Lung (tissue), 12 donors: ENCODE results near the gene KISS1R. TPM values are rescaled to one million over a fixed set of nuclear protein-coding genes. Genes with fewer than 3 reads are reported as not detected.

ENCODE experiments used
- ATAC-seq: fragments of 200-7000 bp; cut with Tn5 transposase; one replicate; pipeline ENCODE4 v1.9.1; 2020; ENCODE audit warnings: moderate number of reproducible peaks; ENCODE audit not compliant: insufficient read depth, low FRiP score
- DNase-seq, 3 donors: peaks; one replicate each; pipeline ENCODE4 v3.0.0-alpha.2; 2013 to 2017
- H3K27ac ChIP-seq, 2 donors: one replicate each; pipeline ENCODE4 v1.5.1; 2013; ENCODE audit warnings: mild to moderate bottlenecking in 2 of 2, moderate library complexity in 2 of 2, control low read depth in 1 of 2, inconsistent platforms in 1 of 2, low read depth in 1 of 2, low read length in 1 of 2
- H3K27me3 ChIP-seq, 3 donors: one replicate each; pipeline ENCODE4 v1.5.1; 2013; ENCODE audit warnings: low read length in 2 of 3; ENCODE audit not compliant: control insufficient read depth in 3 of 3, insufficient read depth in 3 of 3
- H3K36me3 ChIP-seq, 4 donors: one replicate each; pipeline ENCODE4 v1.5.1; 2013; ENCODE audit warnings: low read length in 4 of 4, mild to moderate bottlenecking in 1 of 4, moderate library complexity in 1 of 4; ENCODE audit not compliant: control insufficient read depth in 4 of 4, insufficient read depth in 4 of 4
- H3K4me1 ChIP-seq, 5 donors: one replicate each; pipeline ENCODE4 v1.5.1; 2013; ENCODE audit warnings: low read length in 5 of 5, mild to moderate bottlenecking in 2 of 5, moderate library complexity in 1 of 5; ENCODE audit not compliant: control insufficient read depth in 5 of 5, insufficient read depth in 5 of 5
- H3K4me3 ChIP-seq: one replicate; pipeline ENCODE4 v1.5.1; 2013; ENCODE audit warnings: mild to moderate bottlenecking, control low read depth, moderate library complexity
- H3K9ac ChIP-seq, 2 donors: one replicate each; pipeline ENCODE4 v1.5.1; 2013; ENCODE audit warnings: low read length in 2 of 2, control low read depth in 1 of 2; ENCODE audit not compliant: insufficient read depth in 1 of 2
- H3K9me3 ChIP-seq, 4 donors: one replicate each; pipeline ENCODE4 v1.5.1; 2013; ENCODE audit warnings: low read length in 3 of 4, mild to moderate bottlenecking in 1 of 4, moderate library complexity in 1 of 4; ENCODE audit not compliant: control insufficient read depth in 4 of 4, insufficient read depth in 3 of 4
- WGBS, 2 donors: extraction: QIAGEN DNeasy Blood & Tissue Kit; methylation state at CpG; one replicate each; pipeline ENCODE4 v1.1.7; 2013; 5-methylcytosine and 5-hydroxymethylcytosine counted together
- polyA plus RNA-seq, 2 donors: library from polyadenylated mRNA; stranded (reverse); fragments of 200-250 nt; gene quantifications; one replicate each; pipeline ENCODE4 v1.2.1, GENCODE V29; 2013
- total RNA-seq, 2 donors: library from RNA; depleted of rRNA in 1 of 2; stranded (reverse); fragments of >200 nt in 1 of 2; gene quantifications; one replicate each; pipeline ENCODE4 v1.2.1, GENCODE V29; 2014 to 2021
- TF ChIP-seq, protein P1 (sequence below): IDR thresholded peaks from 2 replicates; pipeline ENCODE4 v1.5.1; 2012; ENCODE audit warnings: mild to moderate bottlenecking; ENCODE audit errors: control extremely low read depth, extremely low read depth
- donor health status: control.
- donor health status: control.
- donor health status: Bipolar disorder and iron deficiency.
- donor health status: healthy.
- donor health status: DM: yes; HTN: yes; CAD: no.

The KISS1R gene
- total and polyA plus RNA-seq, 4 donors: 0.13 to 0.21 TPM; not detected in 2

DNA sequence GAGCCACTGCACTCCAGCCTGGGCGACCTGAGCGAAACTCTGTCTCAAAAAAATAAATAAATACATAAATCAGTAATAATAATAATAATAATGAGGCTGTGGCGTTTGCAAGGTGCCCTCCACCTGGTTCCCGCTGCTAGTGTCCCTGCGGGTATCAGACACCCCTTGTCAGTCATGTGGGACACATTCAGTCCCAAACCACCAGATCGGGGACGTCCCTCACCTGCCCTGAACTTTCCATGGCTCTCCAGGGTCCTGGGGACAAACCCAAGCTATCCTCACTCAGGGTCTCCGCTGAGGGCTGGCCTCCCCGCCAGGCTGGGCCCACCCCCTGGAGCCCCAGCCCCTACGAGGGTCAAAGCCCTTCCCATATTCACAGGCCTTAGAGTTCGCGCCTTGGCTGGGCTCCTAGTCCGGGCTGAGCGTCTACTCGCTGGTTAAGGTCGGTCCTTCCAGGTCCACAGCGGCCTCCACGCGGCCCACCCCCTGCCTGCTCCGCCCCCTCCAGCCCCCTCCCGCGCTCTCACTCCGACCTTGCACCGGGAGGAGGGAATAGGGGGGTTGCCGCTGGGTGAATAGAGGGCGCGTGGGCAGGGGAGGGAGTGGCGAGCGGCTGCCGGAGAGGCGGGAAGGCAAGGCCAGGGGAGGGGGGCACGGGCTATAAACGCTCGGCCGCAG is 349 bp upstream of the KISS1R start:
- TF ChIP-seq, protein P1, sequence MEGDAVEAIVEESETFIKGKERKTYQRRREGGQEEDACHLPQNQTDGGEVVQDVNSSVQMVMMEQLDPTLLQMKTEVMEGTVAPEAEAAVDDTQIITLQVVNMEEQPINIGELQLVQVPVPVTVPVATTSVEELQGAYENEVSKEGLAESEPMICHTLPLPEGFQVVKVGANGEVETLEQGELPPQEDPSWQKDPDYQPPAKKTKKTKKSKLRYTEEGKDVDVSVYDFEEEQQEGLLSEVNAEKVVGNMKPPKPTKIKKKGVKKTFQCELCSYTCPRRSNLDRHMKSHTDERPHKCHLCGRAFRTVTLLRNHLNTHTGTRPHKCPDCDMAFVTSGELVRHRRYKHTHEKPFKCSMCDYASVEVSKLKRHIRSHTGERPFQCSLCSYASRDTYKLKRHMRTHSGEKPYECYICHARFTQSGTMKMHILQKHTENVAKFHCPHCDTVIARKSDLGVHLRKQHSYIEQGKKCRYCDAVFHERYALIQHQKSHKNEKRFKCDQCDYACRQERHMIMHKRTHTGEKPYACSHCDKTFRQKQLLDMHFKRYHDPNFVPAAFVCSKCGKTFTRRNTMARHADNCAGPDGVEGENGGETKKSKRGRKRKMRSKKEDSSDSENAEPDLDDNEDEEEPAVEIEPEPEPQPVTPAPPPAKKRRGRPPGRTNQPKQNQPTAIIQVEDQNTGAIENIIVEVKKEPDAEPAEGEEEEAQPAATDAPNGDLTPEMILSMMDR: no peak
- H3K27me3 ChIP-seq: peaks cover 6 to 27% (median 23%) of the 10 kb centered on the region in 3 donors
- 18 to 19% methylated on average over 35 of the region's 35 CpGs for WGBS, 2 donors
- H3K9ac ChIP-seq: no peak overlapping the region
- peak in 2 of 3 donors; percentile 45 to 60 for DNase-seq
- no peaks in the 10 kb centered on the region for H3K36me3 ChIP-seq
- H3K4me1 ChIP-seq: peaks cover 0 to 15% (median 2%) of the 10 kb centered on the region in 5 donors
- no peaks in the 10 kb centered on the region for H3K9me3 ChIP-seq
- no peak overlapping the region for H3K4me3 ChIP-seq
- ATAC-seq: no peak
- no peak overlapping the region for H3K27ac ChIP-seq

DNA sequence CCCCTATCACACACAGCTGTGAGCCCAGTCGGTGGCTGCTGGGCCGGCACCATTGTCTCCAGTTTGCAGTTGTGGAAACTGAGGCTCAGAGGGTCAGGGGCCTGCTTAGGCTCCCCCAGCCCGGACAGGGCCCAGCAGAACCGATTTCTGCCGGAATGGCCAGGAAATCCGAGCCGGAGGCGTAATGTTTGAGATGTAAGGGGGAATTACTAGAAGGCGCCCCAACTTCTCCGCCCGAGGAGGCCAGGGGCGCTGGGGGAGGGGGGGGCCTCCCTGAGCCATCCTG is 962 bp downstream of the KISS1R start:
- Histone ChIP-seq H3K9me3 (no peaks in the 10 kb centered on the region), H3K36me3 (no peaks in the 10 kb centered on the region), H3K4me1 (peaks cover 0 to 15% (median 2%) of the 10 kb centered on the region in 5 donors), H3K4me3 (no peak overlapping the region), H3K27ac (no peak overlapping the region), H3K9ac (no peak overlapping the region), H3K27me3 (peaks cover 6 to 27% (median 23%) of the 10 kb centered on the region in 3 donors)
- 2 to 6% methylated on average over 12 of the region's 12 CpGs for WGBS, 2 donors
- ATAC-seq (no peak), DNase-seq (no peak)
- TF ChIP-seq, protein P1: no peak

DNA sequence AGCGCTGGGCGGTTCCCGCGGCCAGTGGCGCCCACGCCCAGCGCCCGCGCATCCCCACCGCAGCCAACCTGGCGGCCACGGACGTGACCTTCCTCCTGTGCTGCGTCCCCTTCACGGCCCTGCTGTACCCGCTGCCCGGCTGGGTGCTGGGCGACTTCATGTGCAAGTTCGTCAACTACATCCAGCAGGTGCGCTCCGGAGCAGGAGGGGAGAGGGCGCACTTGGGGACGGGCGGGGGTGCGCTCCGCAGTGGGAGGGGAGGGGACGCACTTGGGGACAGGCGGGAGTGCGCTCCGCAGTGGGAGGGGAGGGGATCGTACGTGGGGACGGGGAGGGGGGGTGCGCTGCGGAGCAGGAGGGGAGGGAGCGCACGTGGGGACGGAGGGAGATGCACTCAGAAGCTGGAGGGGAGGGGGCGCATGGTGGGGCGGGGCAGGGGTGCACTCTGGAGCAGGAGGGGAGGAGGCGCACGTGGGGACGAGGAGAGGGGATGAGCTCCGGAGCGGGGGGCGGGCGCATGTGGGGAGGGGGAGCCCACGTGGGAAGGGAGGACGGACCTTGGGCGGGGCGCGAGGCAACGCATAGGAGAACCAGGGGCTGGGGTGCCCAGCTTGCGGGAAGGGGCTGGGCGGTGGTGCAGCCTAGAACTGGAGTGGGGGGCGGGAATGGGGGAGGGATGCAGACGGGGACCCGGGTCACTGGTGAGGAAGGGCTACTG is 1.5 kb downstream of the KISS1R start:
- no peaks in the 10 kb centered on the region for H3K9me3 ChIP-seq
- H3K27me3 ChIP-seq: peaks cover 6 to 27% (median 23%) of the 10 kb centered on the region in 3 donors
- 2% methylated on average over 35 to 58 of the region's 58 CpGs for WGBS, 2 donors
- H3K27ac ChIP-seq: no peak overlapping the region
- H3K4me3 ChIP-seq: no peak overlapping the region
- no peaks in the 10 kb centered on the region for H3K36me3 ChIP-seq
- no peak for ATAC-seq
- H3K9ac ChIP-seq: no peak overlapping the region
- TF ChIP-seq, protein P1: no peak
- peaks cover 0 to 12% (median under 1%) of the 10 kb centered on the region in 5 donors for H3K4me1 ChIP-seq
- DNase-seq: no peak
